ENCODE measurements around the gene SLF1. TPM values are rescaled to one million over a fixed set of nuclear protein-coding genes. Genes with fewer than 3 reads are reported as not detected.

Gene SLF1
- total RNA-seq, 1 experiment from 2014 or later, result 10.2 TPM

- ChIA-PET POLR2A (ENCODE audit: unreplicated experiment) (no interaction called here), CTCF (no interaction called here)
- H3K4me3 ChIP-seq, result no peak overlapping the region
Observed at GRCh38 chr5:94698197-94698596, 79.7 kb downstream of the SLF1 start.

GRCh38 chr5:94699562-94699961 lies 81.1 kb downstream of the SLF1 start:
- TF ChIP-seq CTCF (conservative IDR thresholded peaks at IDR 0.05) (no peak), EZH2 (IDR thresholded peaks at IDR 0.05; ENCODE audit: low read depth) (no peak)
- H3K4me3 ChIP-seq, result no peak overlapping the region
- no peak overlapping the region for H2AFZ ChIP-seq
- CTCF ChIA-PET, result no interaction called here
- BruUV-seq (replicated peaks), result no TSS peak
- H3K9me2 ChIP-seq (ENCODE audit: insufficient read depth), result no peaks in the 10 kb centered on the region
- no peak overlapping the region for H3K4me2 ChIP-seq
- no peak overlapping the region for H3K27ac ChIP-seq
- intact Hi-C loops (cut with micrococcal nuclease; ENCODE audit: unreplicated experiment), result no loop called here
- H3K27me3 ChIP-seq (ENCODE audit: insufficient read depth, low read depth), result no peaks in the 10 kb centered on the region
- no peaks in the 10 kb centered on the region for H3K36me3 ChIP-seq (ENCODE audit: low read depth)
- no peak for DNase-seq
- H3F3A ChIP-seq (ENCODE audit: insufficient read depth, low read depth), result no peaks in the 10 kb centered on the region
- H4K20me1 ChIP-seq (ENCODE audit: insufficient read depth), result no peaks in the 10 kb centered on the region; the same call in 1 of the 2 replicates
- POLR2A ChIA-PET (ENCODE audit: unreplicated experiment), result no interaction called here
- H3K9me3 ChIP-seq (ENCODE audit: insufficient read depth, low read depth), result no peaks in the 10 kb centered on the region
- H3K79me2 ChIP-seq (ENCODE audit: low read depth), result no peaks in the 10 kb centered on the region
- H3K4me1 ChIP-seq (replicated peaks; ENCODE audit: insufficient read depth), result no peaks in the 10 kb centered on the region

More at GRCh38 chr5:94698197-94698596, 79.7 kb downstream of the SLF1 start:
- H3K27ac ChIP-seq, result no peak overlapping the region
- H3K9me3 ChIP-seq (ENCODE audit: insufficient read depth, low read depth), result no peaks in the 10 kb centered on the region
- H3K4me1 ChIP-seq (replicated peaks; ENCODE audit: insufficient read depth), result no peaks in the 10 kb centered on the region
- DNase-seq, result no peak
- H3K27me3 ChIP-seq (ENCODE audit: insufficient read depth, low read depth), result no peaks in the 10 kb centered on the region
- H3K9me2 ChIP-seq (ENCODE audit: insufficient read depth), result no peaks in the 10 kb centered on the region
- no peaks in the 10 kb centered on the region for H3K79me2 ChIP-seq (ENCODE audit: low read depth)
- no peak overlapping the region for H3K4me2 ChIP-seq
- intact Hi-C loops (cut with micrococcal nuclease; ENCODE audit: unreplicated experiment), result no loop called here
- H4K20me1 ChIP-seq (ENCODE audit: insufficient read depth), result no peaks in the 10 kb centered on the region; the same call in 1 of the 2 replicates
- no peaks in the 10 kb centered on the region for H3F3A ChIP-seq (ENCODE audit: insufficient read depth, low read depth)
- BruUV-seq (replicated peaks), result no TSS peak
- no peak for TF ChIP-seq CTCF (conservative IDR thresholded peaks at IDR 0.05)
- TF ChIP-seq EZH2 (IDR thresholded peaks at IDR 0.05; ENCODE audit: low read depth), result no peak
- no peak overlapping the region for H2AFZ ChIP-seq
- H3K36me3 ChIP-seq (ENCODE audit: low read depth), result no peaks in the 10 kb centered on the region

- no peaks in the 10 kb centered on the region for H3K9me2 ChIP-seq (ENCODE audit: insufficient read depth)
- ChIA-PET CTCF (no interaction called here), POLR2A (ENCODE audit: unreplicated experiment) (no interaction called here)
- no TSS peak for BruUV-seq (replicated peaks)
- H2AFZ ChIP-seq, result no peak overlapping the region
- H3K4me3 ChIP-seq, result no peak overlapping the region
- no peaks in the 10 kb centered on the region; the same call in 1 of the 2 replicates for H4K20me1 ChIP-seq (ENCODE audit: insufficient read depth)
- H3K9me3 ChIP-seq (ENCODE audit: insufficient read depth, low read depth), result no peaks in the 10 kb centered on the region
- no peak overlapping the region for H3K27ac ChIP-seq
- intact Hi-C loops (cut with micrococcal nuclease; ENCODE audit: unreplicated experiment), result no loop called here
- H3K4me1 ChIP-seq (replicated peaks; ENCODE audit: insufficient read depth), result no peaks in the 10 kb centered on the region
- DNase-seq, result no peak
- no peaks in the 10 kb centered on the region for H3K27me3 ChIP-seq (ENCODE audit: insufficient read depth, low read depth)
- no peak for TF ChIP-seq EZH2 (IDR thresholded peaks at IDR 0.05; ENCODE audit: low read depth)
- TF ChIP-seq CTCF (conservative IDR thresholded peaks at IDR 0.05), result no peak
- no peaks in the 10 kb centered on the region for H3F3A ChIP-seq (ENCODE audit: insufficient read depth, low read depth)
- no peaks in the 10 kb centered on the region for H3K36me3 ChIP-seq (ENCODE audit: low read depth)
- no peak overlapping the region for H3K4me2 ChIP-seq
- H3K79me2 ChIP-seq (ENCODE audit: low read depth), result no peaks in the 10 kb centered on the region
Observed at GRCh38 chr5:94700592-94700991, 82.1 kb downstream of the SLF1 start.
